Measurements from ENCODE around the gene CHRNG. TPM values are rescaled to one million over a fixed set of nuclear protein-coding genes. Genes with fewer than 3 reads are reported as not detected.

Gene CHRNG
- total and polyA plus RNA-seq, 3 donors from 2014 or later, result 0.26 TPM; not detected in 2

DNA sequence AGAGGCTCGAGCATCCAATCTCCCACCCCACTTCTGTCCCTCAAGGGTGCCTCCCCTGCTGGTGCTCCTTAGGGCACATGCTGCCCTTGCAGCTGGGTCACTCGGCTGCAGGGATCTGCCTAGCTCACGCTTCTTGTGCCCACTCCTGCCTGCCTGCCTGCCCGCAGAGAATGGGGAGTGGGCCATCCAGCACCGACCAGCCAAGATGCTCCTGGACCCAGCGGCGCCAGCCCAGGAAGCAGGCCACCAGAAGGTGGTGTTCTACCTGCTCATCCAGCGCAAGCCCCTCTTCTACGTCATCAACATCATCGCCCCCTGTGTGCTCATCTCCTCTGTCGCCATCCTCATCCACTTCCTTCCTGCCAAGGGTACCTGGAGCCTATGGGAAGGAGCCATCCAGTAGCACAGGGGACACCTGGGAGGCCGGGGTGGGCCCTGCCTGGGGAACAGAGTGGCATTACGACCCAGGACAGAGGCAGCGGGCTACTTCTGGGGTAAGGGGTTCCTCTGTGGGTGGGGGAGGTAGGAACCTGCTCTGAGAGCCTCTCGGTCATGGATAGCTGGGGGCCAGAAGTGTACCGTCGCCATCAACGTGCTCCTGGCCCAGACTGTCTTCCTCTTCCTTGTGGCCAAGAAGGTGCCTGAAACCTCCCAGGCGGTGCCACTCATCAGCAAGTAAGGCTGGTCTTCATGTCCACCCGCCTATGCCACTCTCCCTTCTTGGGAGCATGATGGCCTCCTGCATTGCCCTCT lies 3.4 kb downstream of the CHRNG start:
- Histone ChIP-seq H3K36me3 (ENCODE audit: low read depth, missing control alignments) (no peaks in the 10 kb centered on the region), H3K27me3 (no peaks in the 10 kb centered on the region), H3K4me3 (no peak overlapping the region), H3K4me1 (no peaks in the 10 kb centered on the region), H3K27ac (no peak overlapping the region), H3K9me3 (no peaks in the 10 kb centered on the region)
- DNase-seq, result no peak
- no peak for TF ChIP-seq POLR2A (IDR thresholded peaks at IDR 0.05)
- TF ChIP-seq, protein P1, sequence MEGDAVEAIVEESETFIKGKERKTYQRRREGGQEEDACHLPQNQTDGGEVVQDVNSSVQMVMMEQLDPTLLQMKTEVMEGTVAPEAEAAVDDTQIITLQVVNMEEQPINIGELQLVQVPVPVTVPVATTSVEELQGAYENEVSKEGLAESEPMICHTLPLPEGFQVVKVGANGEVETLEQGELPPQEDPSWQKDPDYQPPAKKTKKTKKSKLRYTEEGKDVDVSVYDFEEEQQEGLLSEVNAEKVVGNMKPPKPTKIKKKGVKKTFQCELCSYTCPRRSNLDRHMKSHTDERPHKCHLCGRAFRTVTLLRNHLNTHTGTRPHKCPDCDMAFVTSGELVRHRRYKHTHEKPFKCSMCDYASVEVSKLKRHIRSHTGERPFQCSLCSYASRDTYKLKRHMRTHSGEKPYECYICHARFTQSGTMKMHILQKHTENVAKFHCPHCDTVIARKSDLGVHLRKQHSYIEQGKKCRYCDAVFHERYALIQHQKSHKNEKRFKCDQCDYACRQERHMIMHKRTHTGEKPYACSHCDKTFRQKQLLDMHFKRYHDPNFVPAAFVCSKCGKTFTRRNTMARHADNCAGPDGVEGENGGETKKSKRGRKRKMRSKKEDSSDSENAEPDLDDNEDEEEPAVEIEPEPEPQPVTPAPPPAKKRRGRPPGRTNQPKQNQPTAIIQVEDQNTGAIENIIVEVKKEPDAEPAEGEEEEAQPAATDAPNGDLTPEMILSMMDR (IDR thresholded peaks at IDR 0.05), result no peak
- 85 to 87% methylated on average over 20 of the region's 20 CpGs for WGBS, 2 donors
- intact Hi-C loops (cut with DNase I; ENCODE audit: low total_unique reads), result no loop called here

DNA sequence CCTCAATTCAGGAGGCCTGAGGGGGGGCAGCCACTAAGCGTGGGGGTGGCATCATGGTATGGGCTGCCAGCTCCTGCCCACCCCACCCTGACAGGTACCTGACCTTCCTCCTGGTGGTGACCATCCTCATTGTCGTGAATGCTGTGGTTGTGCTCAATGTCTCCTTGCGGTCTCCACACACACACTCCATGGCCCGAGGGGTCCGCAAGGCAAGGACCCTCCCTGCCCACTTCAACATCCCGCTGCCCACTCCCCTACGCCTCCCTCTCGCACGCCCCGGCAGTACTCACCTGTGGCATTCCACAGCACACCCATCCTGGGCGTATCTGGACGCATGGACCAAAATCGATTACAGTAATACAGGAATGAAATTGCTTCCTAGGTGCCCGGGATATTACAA lies 4.0 kb downstream of the CHRNG start:
- no peaks in the 10 kb centered on the region for H3K36me3 ChIP-seq (ENCODE audit: low read depth, missing control alignments)
- intact Hi-C loops (cut with DNase I; ENCODE audit: low total_unique reads), result no loop called here
- DNase-seq, result no peak
- H3K9me3 ChIP-seq, result no peaks in the 10 kb centered on the region
- H3K4me3 ChIP-seq, result no peak overlapping the region
- TF ChIP-seq, protein P1 (IDR thresholded peaks at IDR 0.05), result no peak
- TF ChIP-seq POLR2A (IDR thresholded peaks at IDR 0.05), result no peak
- no peak overlapping the region for H3K27ac ChIP-seq
- 88 to 93% methylated on average over 14 of the region's 14 CpGs for WGBS, 2 donors
- no peaks in the 10 kb centered on the region for H3K4me1 ChIP-seq
- no peaks in the 10 kb centered on the region for H3K27me3 ChIP-seq

DNA sequence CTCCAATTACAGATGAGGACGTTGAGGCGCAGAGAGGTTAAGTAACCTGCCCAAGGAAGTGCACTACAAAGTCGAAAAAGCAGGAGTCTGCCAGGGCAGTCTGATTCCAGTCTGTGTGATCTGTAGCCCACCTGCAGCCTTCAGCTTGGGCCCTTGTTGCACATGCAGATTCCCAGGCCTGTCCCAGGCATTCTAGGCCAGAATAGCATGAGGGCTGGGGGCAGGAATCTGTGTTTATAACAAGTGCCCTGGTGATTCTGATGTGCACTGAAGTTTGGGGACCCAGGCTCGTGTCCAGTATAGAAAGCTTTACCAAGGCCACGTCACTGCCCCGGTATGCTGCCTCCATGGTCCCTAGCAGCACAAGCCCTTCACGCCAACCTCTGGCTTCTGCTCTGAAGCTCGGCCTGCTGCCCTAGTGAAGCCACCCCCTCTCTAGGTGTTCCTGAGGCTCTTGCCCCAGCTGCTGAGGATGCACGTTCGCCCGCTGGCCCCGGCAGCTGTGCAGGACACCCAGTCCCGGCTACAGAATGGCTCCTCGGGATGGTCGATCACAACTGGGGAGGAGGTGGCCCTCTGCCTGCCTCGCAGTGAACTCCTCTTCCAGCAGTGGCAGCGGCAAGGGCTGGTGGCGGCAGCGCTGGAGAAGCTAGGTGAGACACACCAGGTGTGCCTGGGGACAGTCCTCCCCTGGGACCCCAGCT lies 4.6 kb downstream of the CHRNG start:
- WGBS, 2 donors, result 91 to 95% methylated on average over 8 to 19 of the region's 19 CpGs
- TF ChIP-seq, protein P1 (IDR thresholded peaks at IDR 0.05), result no peak
- no peak for TF ChIP-seq POLR2A (IDR thresholded peaks at IDR 0.05)
- no peaks in the 10 kb centered on the region for H3K9me3 ChIP-seq
- intact Hi-C loops (cut with DNase I; ENCODE audit: low total_unique reads), result no loop called here
- H3K4me1 ChIP-seq, result no peaks in the 10 kb centered on the region
- H3K27ac ChIP-seq, result no peak overlapping the region
- no peak overlapping the region for H3K4me3 ChIP-seq
- no peaks in the 10 kb centered on the region for H3K36me3 ChIP-seq (ENCODE audit: low read depth, missing control alignments)
- no peaks in the 10 kb centered on the region for H3K27me3 ChIP-seq
- DNase-seq, result no peak

GRCh38 chr2:232544674-232545073 lies 5.2 kb downstream of the CHRNG start:
- 87 to 93% methylated on average over 6 of the region's 6 CpGs for WGBS, 2 donors

More at GRCh38 chr2:232544674-232545073, 5.2 kb downstream of the CHRNG start:
- DNase-seq, result no peak
- Histone ChIP-seq H3K4me3 (no peak overlapping the region), H3K4me1 (no peaks in the 10 kb centered on the region), H3K27me3 (no peaks in the 10 kb centered on the region), H3K27ac (no peak overlapping the region), H3K36me3 (ENCODE audit: low read depth, missing control alignments) (no peaks in the 10 kb centered on the region), H3K9me3 (no peaks in the 10 kb centered on the region)
- TF ChIP-seq, protein P1 (IDR thresholded peaks at IDR 0.05), result no peak
- TF ChIP-seq POLR2A (IDR thresholded peaks at IDR 0.05), result no peak
- intact Hi-C loops (cut with DNase I; ENCODE audit: low total_unique reads), result no loop called here
